Activated T-helper 1 cell treated with anti-CD3 and anti-CD28 coated beads, Interleukin-12 subunit alpha, Interleukin-12 subunit beta, Interleukin-2, Interleukin-4 antibody, amounts not matched to agents 30 ng/mL and 10 ng/mL and 1 ng/mL, durations not matched to agents 14 hours and 24 hours and 36 hours (primary cell): ENCODE measurements around the gene UNC5B. TPM values are rescaled to one million over a fixed set of nuclear protein-coding genes. Genes with fewer than 3 reads are reported as not detected.

Source experiments
- DNase-seq: peaks from one replicate; pipeline ENCODE4 v3.0.0; 2021; ENCODE audit warnings: low spot score
- H3K27ac Mint-ChIP-seq: one replicate; pipeline ENCODE4 v1.8.0; 2021; ENCODE audit warnings: mild to moderate bottlenecking, mixed read lengths
- H3K27me3 Mint-ChIP-seq: one replicate; pipeline ENCODE4 v1.8.0; 2022; ENCODE audit warnings: mild to moderate bottlenecking, moderate library complexity, mixed read lengths; ENCODE audit not compliant: insufficient read depth
- H3K36me3 Mint-ChIP-seq: one replicate; pipeline ENCODE4 v1.8.0; 2021; ENCODE audit warnings: low read depth, mixed read lengths
- H3K4me1 Mint-ChIP-seq: one replicate; pipeline ENCODE4 v1.8.0; 2021; ENCODE audit warnings: low read depth, mixed read lengths
- H3K4me3 Mint-ChIP-seq: one replicate; pipeline ENCODE4 v1.8.0; 2021; ENCODE audit warnings: mild to moderate bottlenecking, moderate library complexity, mixed read lengths
- H3K9me3 Mint-ChIP-seq: one replicate; pipeline ENCODE4 v1.8.0; 2021; ENCODE audit warnings: mixed read lengths
- intact Hi-C: fragments of 100-400 bp; cut with micrococcal nuclease; formaldehyde crosslinking; loops from one replicate; pipeline ENCODE4 v1.15.1; 2024
- total RNA-seq: library from RNA; stranded (reverse); gene quantifications from 2 replicates; pipeline ENCODE4 v1.2.3, GENCODE V29; 2022

Gene UNC5B
- total RNA-seq, 1 donor from 2014 or later = 0.10 TPM

GRCh38 chr10:71193516-71193915 is 18.9 kb upstream of the UNC5B start:
- no peak for DNase-seq
- Mint-ChIP-seq H3K36me3 (no peaks in the 10 kb centered on the region), H3K27ac (no peak overlapping the region), H3K9me3 (peaks cover 9% of the 10 kb centered on the region), H3K4me1 (no peaks in the 10 kb centered on the region), H3K4me3 (no peak overlapping the region), H3K27me3 (peaks cover 8% of the 10 kb centered on the region)
- intact Hi-C loops = no loop called here

- Mint-ChIP-seq H3K4me1 (no peaks in the 10 kb centered on the region), H3K27ac (no peak overlapping the region), H3K4me3 (no peak overlapping the region), H3K36me3 (no peaks in the 10 kb centered on the region), H3K9me3 (peaks cover 16% of the 10 kb centered on the region), H3K27me3 (peaks cover 6% of the 10 kb centered on the region)
- DNase-seq = no peak
- intact Hi-C loops = no loop called here
Observed at GRCh38 chr10:71197955-71198354, 14.4 kb upstream of the UNC5B start.

GRCh38 chr10:71201849-71202248 is 10.5 kb upstream of the UNC5B start:
- DNase-seq = no peak
- H3K4me3 Mint-ChIP-seq = no peak overlapping the region
- H3K36me3 Mint-ChIP-seq = no peaks in the 10 kb centered on the region
- no peaks in the 10 kb centered on the region for H3K4me1 Mint-ChIP-seq
- intact Hi-C loops = no loop called here
- H3K27me3 Mint-ChIP-seq = peaks cover 22% of the 10 kb centered on the region
- H3K27ac Mint-ChIP-seq = no peak overlapping the region
- peaks cover 16% of the 10 kb centered on the region for H3K9me3 Mint-ChIP-seq

- DNase-seq = no peak
- H3K27me3 Mint-ChIP-seq = peaks cover 27% of the 10 kb centered on the region
- no peaks in the 10 kb centered on the region for H3K36me3 Mint-ChIP-seq
- intact Hi-C loops = no loop called here
- H3K27ac Mint-ChIP-seq = no peak overlapping the region
- no peak overlapping the region for H3K4me3 Mint-ChIP-seq
- H3K4me1 Mint-ChIP-seq = no peaks in the 10 kb centered on the region
- peaks cover 16% of the 10 kb centered on the region for H3K9me3 Mint-ChIP-seq
Observed at GRCh38 chr10:71202314-71202713, 10.1 kb upstream of the UNC5B start.

GRCh38 chr10:71203124-71203523 is 9.2 kb upstream of the UNC5B start:
- intact Hi-C loops = no loop called here
- Mint-ChIP-seq H3K27ac (no peak overlapping the region), H3K27me3 (peaks cover 33% of the 10 kb centered on the region), H3K36me3 (no peaks in the 10 kb centered on the region), H3K4me3 (no peak overlapping the region), H3K9me3 (peaks cover 11% of the 10 kb centered on the region), H3K4me1 (no peaks in the 10 kb centered on the region)
- no peak for DNase-seq

- DNase-seq = no peak
- no peaks in the 10 kb centered on the region for H3K4me1 Mint-ChIP-seq
- intact Hi-C loops = no loop called here
- H3K27me3 Mint-ChIP-seq = peaks cover 34% of the 10 kb centered on the region
- H3K9me3 Mint-ChIP-seq = peaks cover 5% of the 10 kb centered on the region
- H3K4me3 Mint-ChIP-seq = no peak overlapping the region
- no peak overlapping the region for H3K27ac Mint-ChIP-seq
- no peaks in the 10 kb centered on the region for H3K36me3 Mint-ChIP-seq
Observed at GRCh38 chr10:71203716-71204115, 8.7 kb upstream of the UNC5B start.

GRCh38 chr10:71204746-71205145 is 7.6 kb upstream of the UNC5B start:
- Mint-ChIP-seq H3K27me3 (peaks cover 42% of the 10 kb centered on the region), H3K27ac (no peak overlapping the region), H3K4me1 (no peaks in the 10 kb centered on the region), H3K4me3 (no peak overlapping the region), H3K9me3 (no peaks in the 10 kb centered on the region), H3K36me3 (no peaks in the 10 kb centered on the region)
- intact Hi-C loops = no loop called here
- no peak for DNase-seq

- DNase-seq = no peak
- Mint-ChIP-seq H3K4me1 (no peaks in the 10 kb centered on the region), H3K9me3 (no peaks in the 10 kb centered on the region), H3K27me3 (peaks cover 49% of the 10 kb centered on the region), H3K4me3 (no peak overlapping the region), H3K36me3 (no peaks in the 10 kb centered on the region), H3K27ac (no peak overlapping the region)
- intact Hi-C loops = no loop called here
Observed at GRCh38 chr10:71205468-71205867, 6.9 kb upstream of the UNC5B start.

GRCh38 chr10:71206911-71207310 is 5.5 kb upstream of the UNC5B start:
- Mint-ChIP-seq H3K27ac (no peak overlapping the region), H3K27me3 (peaks cover 63% of the 10 kb centered on the region), H3K9me3 (no peaks in the 10 kb centered on the region), H3K4me1 (no peaks in the 10 kb centered on the region), H3K4me3 (no peak overlapping the region), H3K36me3 (no peaks in the 10 kb centered on the region)
- no peak for DNase-seq
- intact Hi-C loops = no loop called here

GRCh38 chr10:71207578-71207977 is 4.8 kb upstream of the UNC5B start:
- DNase-seq = no peak
- Mint-ChIP-seq H3K27ac (no peak overlapping the region), H3K4me3 (no peak overlapping the region), H3K9me3 (no peaks in the 10 kb centered on the region), H3K36me3 (no peaks in the 10 kb centered on the region), H3K4me1 (no peaks in the 10 kb centered on the region), H3K27me3 (peaks cover 65% of the 10 kb centered on the region)
- intact Hi-C loops = no loop called here

- no peaks in the 10 kb centered on the region for H3K4me1 Mint-ChIP-seq
- H3K27me3 Mint-ChIP-seq = peaks cover 72% of the 10 kb centered on the region
- no peaks in the 10 kb centered on the region for H3K36me3 Mint-ChIP-seq
- no peak overlapping the region for H3K27ac Mint-ChIP-seq
- no peak overlapping the region for H3K4me3 Mint-ChIP-seq
- DNase-seq = no peak
- no peaks in the 10 kb centered on the region for H3K9me3 Mint-ChIP-seq
- intact Hi-C loops = loop anchor here (1.0 kb wide), 1 partner anchor 284 kb away; no protein-coding TSS in a partner anchor
Observed at GRCh38 chr10:71209352-71209715, 3.0 kb upstream of the UNC5B start.

GRCh38 chr10:71209731-71210541 is 2.4 kb upstream of the UNC5B start:
- Mint-ChIP-seq H3K4me1 (no peaks in the 10 kb centered on the region), H3K4me3 (no peak overlapping the region)
- intact Hi-C loops = loop anchor here (1.0 kb wide), 1 partner anchor 285 kb away; no protein-coding TSS in a partner anchor

GRCh38 chr10:71210542-71210871 is 1.9 kb upstream of the UNC5B start:
- Mint-ChIP-seq H3K27me3 (peaks cover 74% of the 10 kb centered on the region), H3K4me1 (no peaks in the 10 kb centered on the region), H3K27ac (no peak overlapping the region), H3K36me3 (no peaks in the 10 kb centered on the region), H3K4me3 (no peak overlapping the region), H3K9me3 (no peaks in the 10 kb centered on the region)
- no peak for DNase-seq
- intact Hi-C loops = no loop called here

More at GRCh38 chr10:71209731-71210541, 2.4 kb upstream of the UNC5B start:
- H3K27me3 Mint-ChIP-seq = peaks cover 73% of the 10 kb centered on the region
- H3K27ac Mint-ChIP-seq = no peak overlapping the region
- no peak for DNase-seq
- no peaks in the 10 kb centered on the region for H3K9me3 Mint-ChIP-seq
- H3K36me3 Mint-ChIP-seq = no peaks in the 10 kb centered on the region

- no peaks in the 10 kb centered on the region for H3K36me3 Mint-ChIP-seq
- no peaks in the 10 kb centered on the region for H3K9me3 Mint-ChIP-seq
- no peak for DNase-seq
- no peak overlapping the region for H3K27ac Mint-ChIP-seq
- H3K4me3 Mint-ChIP-seq = no peak overlapping the region
- intact Hi-C loops = no loop called here
- H3K27me3 Mint-ChIP-seq = peaks cover 76% of the 10 kb centered on the region
- H3K4me1 Mint-ChIP-seq = no peaks in the 10 kb centered on the region
Observed at GRCh38 chr10:71211053-71211452, 1.3 kb upstream of the UNC5B start.
